IMR-90 (cell line): Measurements from ENCODE around the gene PELI1. TPM values are rescaled to one million over a fixed set of nuclear protein-coding genes. Genes with fewer than 3 reads are reported as not detected.

Source experiments
- ATAC-seq: fragments of 200-7000 bp; cut with Tn5 transposase; 2 replicates; pipeline ENCODE4 v1.9.1; 2020; ENCODE audit warnings: low read depth, mild to moderate bottlenecking, moderate library complexity
- BruUV-seq: library from RNA; stranded (reverse); fragments of 400-500 nt; replicated peaks from 2 replicates; lab custom pipeline; 2021; lab: Mats Ljungman, UMichigan
- CTCF ChIA-PET: fragments of 300-600 bp; formaldehyde crosslinking; extraction: SDS; loops from one replicate; lab custom pipeline; 2021; ENCODE audit warnings: antibody characterized with exemption; lab: Yijun Ruan, JAX
- POLR2A ChIA-PET: fragments of 300-600 bp; sonication (Branson Sonifier 250); formaldehyde crosslinking; loops from one replicate; lab custom pipeline; 2022; ENCODE audit warnings: antibody characterized with exemption; ENCODE audit not compliant: unreplicated experiment; lab: Charles Lee
- DNase-seq: peaks from one replicate; pipeline ENCODE4 v3.0.0; 2013
- H2AFZ ChIP-seq: replicated peaks from 2 replicates; pipeline ENCODE3; 2013; ENCODE audit warnings: low read length, mild to moderate bottlenecking; ENCODE audit not compliant: poor library complexity
- H2AK5ac ChIP-seq: 2 replicates; pipeline ENCODE4 v1.6.1; 2013; ENCODE audit warnings: low read depth, low read length, inconsistent platforms
- H2AK9ac ChIP-seq: replicated peaks from 2 replicates; pipeline ENCODE3; 2013; ENCODE audit warnings: mild to moderate bottlenecking, low read depth, low read length, moderate library complexity; ENCODE audit not compliant: poor library complexity
- H2BK120ac ChIP-seq: 2 replicates; pipeline ENCODE4 v1.6.1; 2013; ENCODE audit warnings: low read depth, low read length, inconsistent platforms
- H2BK15ac ChIP-seq: 3 replicates; pipeline ENCODE4 v1.6.1; 2013; ENCODE audit warnings: low read depth, low read length, inconsistent platforms
- H2BK20ac ChIP-seq: 2 replicates; pipeline ENCODE4 v1.6.1; 2013; ENCODE audit warnings: low read depth, mild to moderate bottlenecking, inconsistent platforms, low read length, moderate library complexity
- H2BK5ac ChIP-seq: 2 replicates; pipeline ENCODE4 v1.6.1; 2013; ENCODE audit warnings: mild to moderate bottlenecking, low read depth, low read length, inconsistent platforms; ENCODE audit not compliant: poor library complexity, severe bottlenecking
- H3K14ac ChIP-seq: replicated peaks from 2 replicates; pipeline ENCODE4 v1.6.1; 2013; ENCODE audit warnings: low read depth, low read length, inconsistent platforms
- H3K18ac ChIP-seq: 2 replicates; pipeline ENCODE4 v1.6.1; 2013; ENCODE audit warnings: low read depth, low read length, control low read depth
- H3K23ac ChIP-seq: 2 replicates; pipeline ENCODE4 v1.6.1; 2013; ENCODE audit warnings: low read depth, low read length, inconsistent platforms
- H3K27ac ChIP-seq: 2 replicates; pipeline ENCODE4 v1.5.1; 2013; ENCODE audit warnings: mild to moderate bottlenecking, control low read depth, low read length; ENCODE audit not compliant: insufficient read depth
- H3K27me3 ChIP-seq: 2 replicates; pipeline ENCODE4 v1.6.1; 2013; ENCODE audit warnings: low read length; ENCODE audit not compliant: control insufficient read depth, insufficient read depth
- H3K36me3 ChIP-seq: 2 replicates; pipeline ENCODE4 v1.6.1; 2013; ENCODE audit warnings: low read length, mixed read lengths; ENCODE audit not compliant: control insufficient read depth, insufficient read depth
- H3K4ac ChIP-seq: 2 replicates; pipeline ENCODE4 v1.6.1; 2013; ENCODE audit warnings: low read depth, low read length, inconsistent platforms
- H3K4me1 ChIP-seq: 2 replicates; pipeline ENCODE4 v1.6.1; 2013; ENCODE audit warnings: low read length, mixed read lengths; ENCODE audit not compliant: control insufficient read depth, insufficient read depth
- H3K4me2 ChIP-seq: 2 replicates; pipeline ENCODE4 v1.6.1; 2013; ENCODE audit warnings: low read depth, mild to moderate bottlenecking, control low read depth, low read length, moderate library complexity
- H3K4me3 ChIP-seq: 2 replicates; pipeline ENCODE4 v1.5.1; 2013; ENCODE audit warnings: low read depth, mild to moderate bottlenecking, control low read depth, low read length, moderate library complexity; ENCODE audit not compliant: insufficient read depth
- H3K56ac ChIP-seq: 2 replicates; pipeline ENCODE4 v1.6.1; 2013; ENCODE audit warnings: low read length, inconsistent platforms; ENCODE audit not compliant: insufficient read depth; ENCODE audit errors: extremely low read depth
- H3K79me1 ChIP-seq, 2 experiments: 2 replicates each; pipeline ENCODE4 v1.6.1; 2013; ENCODE audit warnings: low read length in 2 of 2, inconsistent platforms in 1 of 2, low read depth in 1 of 2
- H3K9ac ChIP-seq: 2 replicates; pipeline ENCODE4 v1.6.1; 2013; ENCODE audit warnings: low read depth, low read length, control low read depth
- H3K9me1 ChIP-seq: 2 replicates; pipeline ENCODE4 v1.6.1; 2013; ENCODE audit warnings: low read length, inconsistent platforms; ENCODE audit not compliant: insufficient read depth
- H3K9me3 ChIP-seq: 2 replicates; pipeline ENCODE4 v1.6.1; 2013; ENCODE audit warnings: low read length; ENCODE audit not compliant: control insufficient read depth, insufficient read depth
- H4K20me1 ChIP-seq: 2 replicates; pipeline ENCODE4 v1.6.1; 2013; ENCODE audit warnings: low read length, inconsistent platforms; ENCODE audit not compliant: insufficient read depth
- H4K5ac ChIP-seq: 2 replicates; pipeline ENCODE4 v1.6.1; 2013; ENCODE audit warnings: mild to moderate bottlenecking, low read depth, low read length, control low read depth
- H4K8ac ChIP-seq, 2 experiments: 2 replicates each; pipeline ENCODE4 v1.6.1; 2013; ENCODE audit warnings: low read depth in 2 of 2, low read length in 2 of 2, control low read depth in 1 of 2, inconsistent platforms in 1 of 2
- H4K91ac ChIP-seq: 2 replicates; pipeline ENCODE4 v1.6.1; 2013; ENCODE audit warnings: low read depth, low read length, inconsistent platforms; ENCODE audit not compliant: insufficient read depth
- CHD1 ChIP-seq: IDR thresholded peaks from 2 replicates; pipeline ENCODE4 v1.6.1; 2012; ENCODE audit warnings: low read depth, low read length, improper control_type of control experiment
- MAZ ChIP-seq: IDR thresholded peaks from 2 replicates; pipeline ENCODE4 v1.6.1; 2012; ENCODE audit warnings: low read depth, mild to moderate bottlenecking, low read length, improper control_type of control experiment, moderate library complexity, borderline replicate concordance
- MXI1 ChIP-seq: IDR thresholded peaks from 2 replicates; pipeline ENCODE4 v1.6.1; 2012; ENCODE audit warnings: low read depth, mild to moderate bottlenecking, low read length, moderate library complexity, borderline replicate concordance
- RAD21 ChIP-seq: IDR thresholded peaks from 2 replicates; pipeline ENCODE4 v1.6.1; 2012; ENCODE audit warnings: low read length, improper control_type of control experiment
- SMC3 ChIP-seq: fragments of 150-350 bp; IDR thresholded peaks from 2 replicates; pipeline ENCODE4 v1.6.1; 2016; ENCODE audit warnings: low read depth, mild to moderate bottlenecking, antibody characterized with exemption, low read length, moderate library complexity
- WGBS, 2 experiments: methylation state at CpG; one replicate each; pipeline versions ENCODE4 v1.1.5 to v1.1.7; 2013; ENCODE audit warnings: missing lambda C conversion rate in 2 of 2; ENCODE audit not compliant: insufficient read length in 1 of 2; ENCODE audit errors: extremely low coverage in 2 of 2; 5-methylcytosine and 5-hydroxymethylcytosine counted together
- dilution Hi-C: fragments of 300-500 bp; cut with HindIII; formaldehyde crosslinking; loops from one replicate; pipeline ENCODE4 v1.14.3; 2018; ENCODE audit warnings: low sequenced_read_pairs; ENCODE audit not compliant: unreplicated experiment
- in situ Hi-C: fragments of 300-500 bp; cut with MboI; formaldehyde crosslinking; loops from 3 replicates; pipeline ENCODE4 v1.14.3; 2019; ENCODE audit warnings: low sequenced_read_pairs, inconsistent platforms, mixed read lengths
- intact Hi-C: fragments of 100-400 bp; cut with micrococcal nuclease; formaldehyde crosslinking; loops from 2 replicates; pipeline ENCODE4 v1.10.0; 2022
- polyA plus RNA-seq, 3 experiments: library from polyadenylated mRNA; depleted of rRNA; stranded (reverse); fragments of >200 nt; gene quantifications; 2 replicates each; pipeline ENCODE4 v1.2.3, GENCODE V29; 2012; ENCODE audit warnings: low replicate concordance in 1 of 3
- total RNA-seq: library from RNA; depleted of rRNA; stranded (reverse); fragments of >200 nt; gene quantifications from 2 replicates; pipeline ENCODE4 v1.2.3, GENCODE V29; 2012

The PELI1 gene
- total and polyA plus RNA-seq, 2 of the 4 experiments (the other 2 are of a cell fraction): 2.2 to 2.5 TPM

GRCh38 chr2:64153811-64154210, 9.6 kb upstream of the PELI1 start:
- no peak overlapping the region for H2AK5ac ChIP-seq
- H3K36me3 ChIP-seq: no peaks in the 10 kb centered on the region
- BruUV-seq: no TSS peak
- H3K23ac ChIP-seq: no peak overlapping the region
- no peak overlapping the region for H3K18ac ChIP-seq
- H3K4me1 ChIP-seq: no peaks in the 10 kb centered on the region
- 67% methylated on average over 1 of the region's 4 CpGs; no CpG with 5 or more reads in 1 of the 2 experiments for WGBS, 2 experiments
- no peak overlapping the region for H2AFZ ChIP-seq
- H3K9ac ChIP-seq: no peak overlapping the region
- no peaks in the 10 kb centered on the region for H3K9me1 ChIP-seq
- H2BK120ac ChIP-seq: no peak overlapping the region
- dilution Hi-C loops (no loop called here), intact Hi-C loops (no loop called here), in situ Hi-C loops (no loop called here)
- H2AK9ac ChIP-seq: no peak overlapping the region
- H3K56ac ChIP-seq: no peak overlapping the region
- no peak overlapping the region for H3K4me2 ChIP-seq
- H3K27ac ChIP-seq: no peak overlapping the region
- H4K91ac ChIP-seq: no peak overlapping the region
- H3K4ac ChIP-seq: no peak overlapping the region
- ATAC-seq: no peak
- peaks cover 15% of the 10 kb centered on the region for H3K27me3 ChIP-seq
- TF ChIP-seq RAD21: no peak
- TF ChIP-seq MAZ: no peak
- TF ChIP-seq MXI1: no peak
- TF ChIP-seq CHD1: no peak
- TF ChIP-seq SMC3: no peak
- H2BK20ac ChIP-seq: no peak overlapping the region
- no peaks in the 10 kb centered on the region for H3K9me3 ChIP-seq
- H2BK5ac ChIP-seq: no peak overlapping the region
- ChIA-PET POLR2A (no interaction called here), CTCF (interaction anchor here (0.7 kb wide), 1 partner anchor 23 kb away, joined by 7 read pairs; no protein-coding TSS in a partner anchor)
- no peak overlapping the region for H3K14ac ChIP-seq
- no peak overlapping the region for H3K4me3 ChIP-seq
- DNase-seq: no peak
- H3K79me1 ChIP-seq: no peaks in the 10 kb centered on the region
- H4K8ac ChIP-seq: no peak overlapping the region
- no peaks in the 10 kb centered on the region for H4K20me1 ChIP-seq
- H2BK15ac ChIP-seq: no peak overlapping the region
- no peak overlapping the region for H4K5ac ChIP-seq
